ENCODE data around the gene KIAA1217. TPM values are rescaled to one million over a fixed set of nuclear protein-coding genes. Genes with fewer than 3 reads are reported as not detected.

KIAA1217 gene
- total RNA-seq, 2 experiments from 2014 or later = 0.67 to 1.3 TPM

DNA sequence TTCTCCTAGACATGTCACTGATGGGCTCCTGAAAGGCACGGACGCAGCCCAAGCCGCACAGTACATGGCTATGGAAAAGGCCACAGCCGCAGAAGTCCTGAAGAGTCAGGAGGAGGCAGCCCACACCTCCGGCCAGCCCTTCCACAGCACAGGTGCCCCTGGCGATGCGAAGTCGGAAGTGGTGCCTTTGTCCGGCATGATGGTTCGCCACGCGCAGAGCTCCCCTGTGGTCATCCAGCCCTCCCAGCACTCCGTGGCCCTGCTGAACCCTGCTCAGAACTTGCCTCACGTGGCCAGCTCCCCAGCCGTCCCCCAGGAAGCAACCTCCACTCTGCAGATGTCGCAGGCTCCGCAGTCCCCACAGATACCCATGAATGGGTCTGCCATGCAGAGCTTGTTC lies 315.4 kb downstream of the KIAA1217 start:
- intact Hi-C loops (cut with micrococcal nuclease) = no loop called here
- POLR2A ChIA-PET = no interaction called here
- no peak overlapping the region for H3K27ac Mint-ChIP-seq

DNA sequence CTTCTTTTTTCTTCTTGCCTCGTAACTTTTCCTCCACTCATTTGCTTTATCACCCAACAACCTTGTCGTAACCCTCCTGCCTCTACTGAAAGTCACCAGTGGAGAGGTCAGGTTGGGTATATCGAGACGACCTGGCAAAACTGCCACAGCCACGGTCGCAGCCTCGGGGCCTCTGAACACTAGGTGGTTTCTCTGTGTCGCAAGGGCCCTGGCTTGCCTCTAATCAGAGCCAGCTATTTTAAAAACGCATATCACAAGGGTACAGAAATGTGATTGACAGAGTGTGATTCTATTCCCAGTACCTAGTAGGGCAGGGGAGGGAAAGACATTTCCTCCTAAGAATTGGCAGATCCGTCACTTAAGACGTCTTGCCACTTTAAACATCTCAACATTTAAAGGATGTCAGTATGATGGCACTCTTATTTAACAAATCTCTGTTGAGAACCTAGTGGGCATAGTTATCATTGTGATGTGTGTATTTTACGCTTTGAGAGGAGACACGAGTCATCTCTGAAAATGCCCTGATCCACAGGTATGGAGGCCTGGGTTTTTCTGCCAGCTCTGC lies 317.2 kb downstream of the KIAA1217 start:
- TF ChIP-seq, protein P1, sequence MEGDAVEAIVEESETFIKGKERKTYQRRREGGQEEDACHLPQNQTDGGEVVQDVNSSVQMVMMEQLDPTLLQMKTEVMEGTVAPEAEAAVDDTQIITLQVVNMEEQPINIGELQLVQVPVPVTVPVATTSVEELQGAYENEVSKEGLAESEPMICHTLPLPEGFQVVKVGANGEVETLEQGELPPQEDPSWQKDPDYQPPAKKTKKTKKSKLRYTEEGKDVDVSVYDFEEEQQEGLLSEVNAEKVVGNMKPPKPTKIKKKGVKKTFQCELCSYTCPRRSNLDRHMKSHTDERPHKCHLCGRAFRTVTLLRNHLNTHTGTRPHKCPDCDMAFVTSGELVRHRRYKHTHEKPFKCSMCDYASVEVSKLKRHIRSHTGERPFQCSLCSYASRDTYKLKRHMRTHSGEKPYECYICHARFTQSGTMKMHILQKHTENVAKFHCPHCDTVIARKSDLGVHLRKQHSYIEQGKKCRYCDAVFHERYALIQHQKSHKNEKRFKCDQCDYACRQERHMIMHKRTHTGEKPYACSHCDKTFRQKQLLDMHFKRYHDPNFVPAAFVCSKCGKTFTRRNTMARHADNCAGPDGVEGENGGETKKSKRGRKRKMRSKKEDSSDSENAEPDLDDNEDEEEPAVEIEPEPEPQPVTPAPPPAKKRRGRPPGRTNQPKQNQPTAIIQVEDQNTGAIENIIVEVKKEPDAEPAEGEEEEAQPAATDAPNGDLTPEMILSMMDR (IDR thresholded peaks at IDR 0.05) = no peak
- Mint-ChIP-seq H3K4me3 (no peak overlapping the region), H3K27me3 (no peaks in the 10 kb centered on the region), H3K4me1 (ENCODE audit: low read depth) (no peaks in the 10 kb centered on the region), H3K27ac (no peak overlapping the region), H3K9me3 (no peaks in the 10 kb centered on the region), H3K36me3 (ENCODE audit: low read depth) (no peaks in the 10 kb centered on the region)
- ATAC-seq = no peak
- intact Hi-C loops (cut with micrococcal nuclease) = no loop called here
- CTCF ChIA-PET = no interaction called here
- no peak for DNase-seq
- POLR2A ChIA-PET = no interaction called here

More for the DNA sequence above, 315.4 kb downstream of the KIAA1217 start:
- ATAC-seq (no peak), DNase-seq (no peak)
- Mint-ChIP-seq H3K4me1 (ENCODE audit: low read depth) (peaks cover 10% of the 10 kb centered on the region), H3K27me3 (peaks cover 5% of the 10 kb centered on the region), H3K4me3 (no peak overlapping the region), H3K9me3 (no peaks in the 10 kb centered on the region), H3K36me3 (ENCODE audit: low read depth) (no peaks in the 10 kb centered on the region)
- TF ChIP-seq, protein P1 (IDR thresholded peaks at IDR 0.05) = no peak
- CTCF ChIA-PET = no interaction called here

GRCh38 chr10:24528946-24529345 lies 320.0 kb downstream of the KIAA1217 start:
- Mint-ChIP-seq H3K27me3 (no peaks in the 10 kb centered on the region), H3K27ac (no peak overlapping the region), H3K4me1 (ENCODE audit: low read depth) (no peaks in the 10 kb centered on the region), H3K9me3 (peaks cover 3% of the 10 kb centered on the region), H3K4me3 (no peak overlapping the region), H3K36me3 (ENCODE audit: low read depth) (no peaks in the 10 kb centered on the region)
- ChIA-PET CTCF (interaction anchor here (1.1 to 1.8 kb wide), 2 partner anchors 10 to 25 kb away, joined by 4 to 8 read pairs; no protein-coding TSS in a partner anchor), POLR2A (no interaction called here)
- intact Hi-C loops (cut with micrococcal nuclease) = no loop called here
- DNase-seq (no peak), ATAC-seq (no peak)
- TF ChIP-seq, protein P1 (IDR thresholded peaks at IDR 0.05) = no peak

GRCh38 chr10:24531439-24531838 lies 322.5 kb downstream of the KIAA1217 start:
- Mint-ChIP-seq H3K36me3 (ENCODE audit: low read depth) (no peaks in the 10 kb centered on the region), H3K27me3 (no peaks in the 10 kb centered on the region), H3K27ac (no peak overlapping the region), H3K4me3 (no peak overlapping the region), H3K4me1 (ENCODE audit: low read depth) (no peaks in the 10 kb centered on the region), H3K9me3 (peaks cover 3% of the 10 kb centered on the region)
- DNase-seq (no peak), ATAC-seq (no peak)
- intact Hi-C loops (cut with micrococcal nuclease) = no loop called here
- POLR2A ChIA-PET = no interaction called here
- CTCF ChIA-PET = no interaction called here
- TF ChIP-seq, protein P1 (IDR thresholded peaks at IDR 0.05) = no peak

DNA sequence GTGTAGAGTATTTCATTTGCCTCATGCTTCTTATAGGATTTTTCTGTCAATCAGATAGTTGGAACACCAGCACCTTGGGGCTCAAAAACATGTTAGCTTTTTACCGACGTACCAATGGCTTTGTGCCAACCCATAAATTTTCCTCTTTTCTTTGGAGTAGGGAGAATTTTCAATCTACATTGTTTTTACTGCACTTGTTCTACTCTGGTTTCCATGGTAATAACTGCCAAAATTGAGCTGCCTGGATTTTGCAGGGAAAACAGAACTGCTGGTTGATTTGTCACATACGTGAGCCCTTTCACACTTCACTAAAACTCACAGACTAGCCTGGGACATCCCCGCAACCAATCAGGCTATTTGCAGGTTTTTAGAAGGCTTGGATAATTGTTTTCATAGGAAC lies 325.0 kb downstream of the KIAA1217 start:
- TF ChIP-seq, protein P1 (IDR thresholded peaks at IDR 0.05) = no peak
- intact Hi-C loops (cut with micrococcal nuclease) = no loop called here
- no peaks in the 10 kb centered on the region for H3K27me3 Mint-ChIP-seq
- ATAC-seq = no peak
- H3K9me3 Mint-ChIP-seq = peaks cover 3% of the 10 kb centered on the region
- H3K4me1 Mint-ChIP-seq (ENCODE audit: low read depth) = no peaks in the 10 kb centered on the region
- H3K27ac Mint-ChIP-seq = no peak overlapping the region
- no peak for DNase-seq
- POLR2A ChIA-PET = interaction anchor here (0.6 kb wide), 1 partner anchor 300 kb away, joined by 4 read pairs; no protein-coding TSS in a partner anchor
- CTCF ChIA-PET = interaction anchor here (2.0 kb wide), 1 partner anchor 15 kb away, joined by 11 read pairs; no protein-coding TSS in a partner anchor
- H3K36me3 Mint-ChIP-seq (ENCODE audit: low read depth) = no peaks in the 10 kb centered on the region
- H3K4me3 Mint-ChIP-seq = no peak overlapping the region
